Measurements from ENCODE around the gene SBK1.
"Not testable (repeated sequence)": the region's sequence is repeated elsewhere in the genome, so short reads cannot be mapped to it uniquely, and the experiment has no call there.

The SBK1 gene

DNA sequence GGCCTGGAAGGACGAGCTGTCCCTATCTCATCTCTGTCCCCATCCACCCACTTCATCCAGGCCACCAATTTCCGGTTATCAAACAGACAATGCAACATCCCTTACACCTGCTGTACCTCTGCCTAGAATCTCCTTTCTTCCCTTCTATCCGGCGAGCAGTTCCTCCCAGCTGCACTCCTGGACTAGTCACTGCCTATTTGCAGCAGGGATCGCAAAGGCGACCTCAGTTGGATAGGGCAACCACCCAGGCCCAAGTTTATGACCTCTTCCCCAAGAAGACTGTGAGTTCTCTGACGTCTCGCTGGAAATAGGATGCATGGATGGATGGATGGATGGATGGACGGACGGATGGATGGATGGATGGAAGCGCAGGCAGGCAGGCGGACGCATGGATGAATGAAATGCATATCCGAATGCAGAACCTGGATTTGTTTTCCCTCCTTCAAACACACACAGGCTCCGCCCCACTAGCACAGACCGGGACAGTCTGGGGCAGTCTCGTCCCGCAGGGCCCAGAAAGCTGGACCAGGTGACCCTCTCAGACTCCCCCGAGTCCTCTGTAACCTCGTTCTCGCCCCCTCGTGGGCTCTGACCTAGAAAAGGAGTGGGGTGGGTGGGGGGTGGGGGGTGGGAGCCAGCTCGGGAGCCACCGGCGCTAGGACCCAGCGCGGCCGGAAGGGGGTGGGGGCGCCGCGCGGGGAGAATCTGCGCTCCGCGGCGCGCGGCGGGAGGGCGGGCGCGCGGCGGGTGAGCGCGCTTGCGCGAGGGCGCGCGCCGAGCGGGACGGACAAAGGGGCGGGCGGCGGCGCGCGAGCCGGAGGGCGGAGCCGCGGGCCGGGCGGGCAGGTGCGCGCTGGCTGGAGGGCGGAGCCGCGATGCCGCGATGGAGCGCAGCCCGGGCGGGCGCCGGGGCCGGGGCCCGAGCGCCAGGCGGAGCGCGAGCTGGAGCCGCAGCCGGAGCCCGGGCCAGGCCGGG lies at the start of gene SBK1:
Gene SBK1, plus strand, starts transcription at position 875 of the 976 bp plus-strand sequence. CDS start 24,867 bp downstream, outside the sequence.
- DNase-seq (ENCODE audit: low read depth in 2 of 2): peak; percentile 62 to 74

- not testable (repeated sequence) for DNase-seq (ENCODE audit: low read depth in 2 of 2)
These were observed 42.8 kb upstream of the SBK1 start for GRCh38 chr16:28249483-28249882.

GRCh38 chr16:28250999-28251398 lies 41.3 kb upstream of the SBK1 start:
- no peak for DNase-seq (ENCODE audit: low read depth in 2 of 2)

GRCh38 chr16:28254158-28254557 lies 38.2 kb upstream of the SBK1 start:
- no peak for DNase-seq (ENCODE audit: low read depth in 2 of 2)

DNA sequence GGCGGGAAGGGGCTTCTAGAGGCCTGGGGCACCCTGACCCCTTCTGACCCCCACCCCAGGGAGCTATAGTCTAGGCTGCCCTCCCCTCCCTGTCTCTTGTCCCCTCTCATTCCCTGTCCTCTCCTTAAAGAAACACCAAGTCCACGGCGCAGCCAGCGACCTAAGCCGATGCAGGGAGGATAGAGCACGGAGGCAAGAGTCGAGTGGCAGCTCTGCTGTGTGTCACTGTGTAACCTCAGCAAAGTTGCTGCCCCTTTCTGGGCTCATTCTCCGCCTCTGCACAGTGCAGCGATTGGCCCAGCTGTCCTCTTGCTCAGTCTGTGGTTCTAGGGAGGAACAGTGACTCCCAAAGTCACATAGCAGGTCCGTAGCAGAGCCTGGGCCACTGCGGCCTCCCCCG lies 36.5 kb upstream of the SBK1 start:
- no peak for DNase-seq (ENCODE audit: low read depth in 2 of 2)

GRCh38 chr16:28257256-28257655 lies 35.1 kb upstream of the SBK1 start:
- DNase-seq (ENCODE audit: low read depth in 2 of 2): no peak

- DNase-seq (ENCODE audit: low read depth in 2 of 2): no peak
These were observed 33.8 kb upstream of the SBK1 start for GRCh38 chr16:28258567-28258966.

DNA sequence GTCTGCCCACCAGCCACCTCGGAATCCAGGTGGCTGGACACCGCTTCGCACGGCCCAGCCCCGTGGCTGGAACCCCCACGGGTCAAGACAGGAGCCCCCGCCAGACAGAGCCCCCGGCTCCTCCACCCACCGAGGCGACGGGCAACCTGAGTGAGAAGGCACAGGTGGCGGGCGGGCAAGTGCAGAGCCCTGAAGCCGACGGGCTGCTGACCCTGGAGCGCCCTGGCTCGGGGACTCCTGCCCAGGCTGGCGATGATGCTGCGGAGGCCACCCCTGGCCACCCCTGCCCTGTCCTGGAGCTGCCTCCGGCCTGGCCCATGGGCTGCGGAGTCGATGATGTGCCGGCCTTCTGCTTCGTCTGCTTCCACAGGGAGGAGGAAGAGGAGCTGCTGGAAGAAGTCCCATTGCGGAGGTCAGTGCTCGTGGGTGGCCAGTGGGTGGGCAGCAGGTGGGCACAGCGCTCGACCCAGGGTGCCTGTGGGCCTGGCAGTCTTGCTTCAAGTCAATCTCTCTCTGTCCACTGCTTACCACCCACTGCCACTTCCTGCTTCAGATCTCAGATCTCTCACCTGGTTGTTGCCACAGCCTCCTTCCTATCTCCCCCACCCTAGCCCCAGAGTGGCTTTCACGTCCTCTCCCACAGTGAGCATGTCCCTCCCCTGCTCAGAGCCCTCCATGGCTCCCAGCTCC lies 33.1 kb upstream of the SBK1 start:
- DNase-seq (ENCODE audit: low read depth in 2 of 2): no peak

- no peak for DNase-seq (ENCODE audit: low read depth in 2 of 2)
These were observed 32.6 kb upstream of the SBK1 start for GRCh38 chr16:28259781-28260150.

- DNase-seq (ENCODE audit: low read depth in 2 of 2): no peak
These were observed 32.1 kb upstream of the SBK1 start for GRCh38 chr16:28260193-28260592.

DNA sequence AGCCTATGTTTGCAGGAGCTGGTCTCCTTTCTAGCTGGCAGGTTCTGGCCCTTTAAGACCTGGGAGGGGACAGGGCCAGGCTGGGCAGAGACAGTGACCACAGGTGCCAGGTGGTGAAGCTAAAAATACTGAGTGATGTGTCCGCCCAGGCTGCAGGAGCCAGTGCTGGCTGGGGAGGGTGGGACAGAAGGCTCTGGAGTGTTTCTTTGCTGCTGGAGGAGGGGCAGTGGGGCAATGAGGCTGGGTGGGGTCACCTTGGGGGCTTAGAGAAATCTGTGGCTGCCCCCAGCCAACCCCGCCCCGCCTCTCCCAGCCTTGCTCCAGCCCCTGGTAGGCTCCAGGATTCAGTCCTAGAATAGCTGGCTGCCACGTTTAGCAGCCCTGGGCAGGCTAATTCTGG lies 30.4 kb upstream of the SBK1 start:
- DNase-seq (ENCODE audit: low read depth in 2 of 2): no peak

GRCh38 chr16:28263305-28263704 lies 29.0 kb upstream of the SBK1 start:
- no peak for DNase-seq (ENCODE audit: low read depth in 2 of 2)

- DNase-seq (ENCODE audit: low read depth in 2 of 2): no peak
These were observed 27.7 kb upstream of the SBK1 start for GRCh38 chr16:28264656-28265055.

- no peak for DNase-seq (ENCODE audit: low read depth in 2 of 2)
These were observed 26.5 kb upstream of the SBK1 start for GRCh38 chr16:28265822-28266221.

- no peak for DNase-seq (ENCODE audit: low read depth in 2 of 2)
These were observed 25.0 kb upstream of the SBK1 start for GRCh38 chr16:28267356-28267755.

- no peak for DNase-seq (ENCODE audit: low read depth in 2 of 2)
These were observed 18.8 kb upstream of the SBK1 start for GRCh38 chr16:28273511-28273910.

DNA sequence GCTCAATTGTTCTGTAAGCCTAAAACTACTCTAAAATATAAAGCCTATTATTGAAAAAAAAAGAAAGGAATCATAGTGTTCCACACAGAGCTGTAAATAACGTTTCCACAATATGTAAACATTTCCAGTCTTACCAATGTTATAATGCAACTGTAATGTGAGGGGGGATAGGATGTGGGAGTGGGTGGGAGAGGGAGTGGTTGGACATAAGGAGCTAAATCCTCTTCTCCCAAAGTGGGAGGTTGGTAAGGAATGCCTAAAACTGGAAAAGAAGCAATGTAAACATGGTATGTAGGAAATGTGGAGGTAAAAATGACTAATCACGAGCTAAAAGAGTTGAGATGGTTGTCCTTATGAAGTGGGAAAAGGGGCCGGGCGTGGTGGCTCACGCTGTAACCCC lies 17.6 kb upstream of the SBK1 start:
- DNase-seq (ENCODE audit: low read depth in 2 of 2): no peak

DNA sequence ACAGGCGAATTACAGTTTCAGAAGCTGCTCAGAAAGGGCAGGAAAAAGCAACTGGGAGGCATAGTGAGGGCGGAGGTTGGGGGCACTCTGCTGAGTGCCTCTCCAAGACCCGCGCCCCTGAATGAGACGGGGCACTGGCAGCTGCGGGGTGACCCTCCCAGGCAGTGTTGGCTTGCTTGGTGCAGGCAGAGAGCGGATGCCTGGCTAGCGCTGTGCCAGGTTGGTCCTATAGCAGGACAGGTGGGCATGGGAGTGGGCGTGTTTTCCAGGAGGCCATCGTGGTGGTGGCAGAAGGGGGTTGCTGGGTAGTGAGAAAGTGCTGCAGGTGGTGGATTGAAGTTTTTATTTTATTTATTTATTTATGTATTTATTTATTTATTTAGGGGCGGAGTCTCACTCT lies 16.0 kb upstream of the SBK1 start:
- no peak for DNase-seq (ENCODE audit: low read depth in 2 of 2)

GRCh38 chr16:28277537-28278388 lies 14.6 kb upstream of the SBK1 start:
- peak; percentile 76 to 78 for DNase-seq (ENCODE audit: low read depth in 2 of 2)

GRCh38 chr16:28279006-28279405 lies 13.3 kb upstream of the SBK1 start:
- no peak for DNase-seq (ENCODE audit: low read depth in 2 of 2)

DNA sequence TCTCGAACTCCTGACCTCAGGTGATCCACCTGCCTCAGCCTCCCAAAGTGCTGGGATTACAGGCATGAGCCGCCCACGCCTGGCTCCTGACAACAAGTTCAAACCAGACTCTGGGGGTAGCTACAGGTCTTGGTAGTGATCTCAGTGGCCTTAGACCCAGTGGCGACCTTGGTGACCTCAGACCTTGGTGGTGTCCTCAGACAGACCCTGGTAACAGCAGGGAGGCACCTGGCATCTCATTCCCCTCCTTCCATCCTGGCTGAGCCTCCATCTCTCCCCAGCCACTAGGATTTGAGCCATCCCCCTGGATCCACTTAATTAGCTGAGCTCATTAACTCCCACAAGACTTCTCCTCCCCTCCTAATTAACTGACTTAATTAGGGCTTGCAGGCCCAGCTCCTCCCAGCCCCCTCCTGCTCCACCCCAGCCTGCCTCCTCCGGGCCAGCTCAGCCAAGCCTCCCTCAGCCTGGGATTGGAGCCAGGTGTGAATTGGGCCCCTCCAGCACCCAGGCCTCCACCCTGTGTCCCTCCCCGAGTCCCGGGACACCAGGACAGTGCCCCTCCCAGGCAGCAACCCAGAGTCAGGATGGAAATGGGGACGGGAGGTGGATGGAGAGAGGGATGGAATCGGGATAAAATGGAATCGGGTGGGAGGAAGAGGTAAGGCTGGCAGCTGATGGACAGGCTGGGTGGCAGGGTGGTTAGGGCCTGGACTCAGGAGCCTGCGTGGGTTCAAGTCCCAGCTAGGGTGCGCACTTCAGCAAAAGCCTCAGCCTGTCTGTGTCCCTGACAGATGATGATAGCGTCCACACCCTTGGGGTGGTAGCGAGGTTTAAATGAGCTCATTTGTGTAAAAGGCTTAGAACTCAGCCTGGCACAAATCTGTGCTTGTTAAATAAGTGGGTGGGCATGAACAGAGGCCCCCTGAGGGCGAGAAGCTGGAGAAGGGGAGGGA lies 11.2 kb upstream of the SBK1 start:
- DNase-seq (ENCODE audit: low read depth in 2 of 2): no peak
